ENCODE measurements around the gene CRKL.
A peak's percentile ranks its signal among the peaks of the same experiment; 100 is the strongest.

Gene CRKL

GRCh38 chr22:20963201-20964052 is 46.2 kb downstream of the CRKL start:
- Histone ChIP-seq H3K4me1 (ENCODE audit: control insufficient read depth, low read depth, low read length) (peaks cover 2% of the 10 kb centered on the region), H3K56ac (ENCODE audit: low read length) (no peak overlapping the region), H4K8ac (ENCODE audit: low read depth, low read length) (no peak overlapping the region), H2BK15ac (replicated peaks; ENCODE audit: low read depth) (no peak overlapping the region), H3K23ac (ENCODE audit: low read length) (no peak overlapping the region), H3K27me3 (ENCODE audit: insufficient read depth, low read length, poor library complexity) (peaks cover 12% of the 10 kb centered on the region), H3K4me3 (ENCODE audit: low read length) (no peak overlapping the region), H2BK5ac (ENCODE audit: low read length) (no peak overlapping the region), H3K36me3 (ENCODE audit: control insufficient read depth, insufficient read depth, low read length) (no peaks in the 10 kb centered on the region), H3K79me2 (ENCODE audit: control insufficient read depth, insufficient read depth, low read length) (no peaks in the 10 kb centered on the region), H2BK120ac (ENCODE audit: low read depth, low read length) (no peak overlapping the region), H3K18ac (ENCODE audit: low read length) (no peak overlapping the region), H3K4ac (ENCODE audit: low read depth, low read length) (no peak overlapping the region), H3K4me2 (ENCODE audit: low read length) (no peak overlapping the region), H4K5ac (ENCODE audit: low read length) (no peak overlapping the region), H3K9ac (ENCODE audit: low read length) (no peak overlapping the region), H2AK5ac (ENCODE audit: low read length) (no peak overlapping the region), H3K27ac (ENCODE audit: low read depth, low read length) (no peak overlapping the region), H3K79me1 (ENCODE audit: low read length) (no peaks in the 10 kb centered on the region)
- no peak for DNase-seq
- no CpG with 5 or more reads among the region's 7 CpGs for WGBS (ENCODE audit: extremely low coverage, insufficient coverage, low lambda C conversion rate)

GRCh38 chr22:20964090-20964798 is 47.0 kb downstream of the CRKL start:
- H3K79me2 ChIP-seq (ENCODE audit: control insufficient read depth, insufficient read depth, low read length) = no peaks in the 10 kb centered on the region
- no peak overlapping the region for H4K5ac ChIP-seq (ENCODE audit: low read length)
- H3K9ac ChIP-seq (ENCODE audit: low read length) = no peak overlapping the region
- no peak overlapping the region for H3K4me2 ChIP-seq (ENCODE audit: low read length)
- no peak overlapping the region for H3K56ac ChIP-seq (ENCODE audit: low read length)
- H3K4me3 ChIP-seq (ENCODE audit: low read length) = no peak overlapping the region
- H3K36me3 ChIP-seq (ENCODE audit: control insufficient read depth, insufficient read depth, low read length) = no peaks in the 10 kb centered on the region
- no peak overlapping the region for H2BK120ac ChIP-seq (ENCODE audit: low read depth, low read length)
- H2BK15ac ChIP-seq (replicated peaks; ENCODE audit: low read depth) = no peak overlapping the region
- no peak overlapping the region for H2BK5ac ChIP-seq (ENCODE audit: low read length)
- peaks cover 2% of the 10 kb centered on the region for H3K4me1 ChIP-seq (ENCODE audit: control insufficient read depth, low read depth, low read length)
- H3K23ac ChIP-seq (ENCODE audit: low read length) = no peak overlapping the region
- no peak overlapping the region for H3K27ac ChIP-seq (ENCODE audit: low read depth, low read length)
- DNase-seq = no peak
- no peak overlapping the region for H4K8ac ChIP-seq (ENCODE audit: low read depth, low read length)
- H2AK5ac ChIP-seq (ENCODE audit: low read length) = no peak overlapping the region
- no CpG with 5 or more reads among the region's 6 CpGs for WGBS (ENCODE audit: extremely low coverage, insufficient coverage, low lambda C conversion rate)
- H3K18ac ChIP-seq (ENCODE audit: low read length) = no peak overlapping the region
- no peaks in the 10 kb centered on the region for H3K79me1 ChIP-seq (ENCODE audit: low read length)
- no peak overlapping the region for H3K4ac ChIP-seq (ENCODE audit: low read depth, low read length)
- peaks cover 12% of the 10 kb centered on the region for H3K27me3 ChIP-seq (ENCODE audit: insufficient read depth, low read length, poor library complexity)

- H3K79me2 ChIP-seq (ENCODE audit: control insufficient read depth, insufficient read depth, low read length) = no peaks in the 10 kb centered on the region
- H2AK5ac ChIP-seq (ENCODE audit: low read length) = no peak overlapping the region
- peaks cover 2% of the 10 kb centered on the region for H3K4me1 ChIP-seq (ENCODE audit: control insufficient read depth, low read depth, low read length)
- H3K9ac ChIP-seq (ENCODE audit: low read length) = no peak overlapping the region
- no peak overlapping the region for H3K23ac ChIP-seq (ENCODE audit: low read length)
- no peak overlapping the region for H4K8ac ChIP-seq (ENCODE audit: low read depth, low read length)
- H2BK5ac ChIP-seq (ENCODE audit: low read length) = no peak overlapping the region
- H4K5ac ChIP-seq (ENCODE audit: low read length) = no peak overlapping the region
- H3K79me1 ChIP-seq (ENCODE audit: low read length) = no peaks in the 10 kb centered on the region
- no peak overlapping the region for H2BK120ac ChIP-seq (ENCODE audit: low read depth, low read length)
- H3K27me3 ChIP-seq (ENCODE audit: insufficient read depth, low read length, poor library complexity) = peaks cover 12% of the 10 kb centered on the region
- DNase-seq = no peak
- H3K4ac ChIP-seq (ENCODE audit: low read depth, low read length) = no peak overlapping the region
- H3K4me3 ChIP-seq (ENCODE audit: low read length) = no peak overlapping the region
- no peak overlapping the region for H3K18ac ChIP-seq (ENCODE audit: low read length)
- H3K36me3 ChIP-seq (ENCODE audit: control insufficient read depth, insufficient read depth, low read length) = no peaks in the 10 kb centered on the region
- no peak overlapping the region for H3K56ac ChIP-seq (ENCODE audit: low read length)
- WGBS (ENCODE audit: extremely low coverage, insufficient coverage, low lambda C conversion rate) = no CpG with 5 or more reads among the region's 28 CpGs
- H3K4me2 ChIP-seq (ENCODE audit: low read length) = no peak overlapping the region
- no peak overlapping the region for H3K27ac ChIP-seq (ENCODE audit: low read depth, low read length)
- H2BK15ac ChIP-seq (replicated peaks; ENCODE audit: low read depth) = no peak overlapping the region
Observed at GRCh38 chr22:20964799-20965103, 47.5 kb downstream of the CRKL start.

- H3K4ac ChIP-seq (ENCODE audit: low read depth, low read length) = no peak overlapping the region
- DNase-seq = no peak
- peak overlapping the region; percentile 42 for H3K56ac ChIP-seq (ENCODE audit: low read length)
- H3K79me2 ChIP-seq (ENCODE audit: control insufficient read depth, insufficient read depth, low read length) = no peaks in the 10 kb centered on the region
- no peak overlapping the region for H3K23ac ChIP-seq (ENCODE audit: low read length)
- H2AK5ac ChIP-seq (ENCODE audit: low read length) = no peak overlapping the region
- peak overlapping the region; percentile 38 for H3K9ac ChIP-seq (ENCODE audit: low read length)
- H3K27me3 ChIP-seq (ENCODE audit: insufficient read depth, low read length, poor library complexity) = peaks cover 12% of the 10 kb centered on the region
- no peak overlapping the region for H4K8ac ChIP-seq (ENCODE audit: low read depth, low read length)
- no peaks in the 10 kb centered on the region for H3K36me3 ChIP-seq (ENCODE audit: control insufficient read depth, insufficient read depth, low read length)
- H3K4me2 ChIP-seq (ENCODE audit: low read length) = peak overlapping the region; percentile 31
- no peak overlapping the region for H2BK5ac ChIP-seq (ENCODE audit: low read length)
- H3K79me1 ChIP-seq (ENCODE audit: low read length) = no peaks in the 10 kb centered on the region
- H3K4me1 ChIP-seq (ENCODE audit: control insufficient read depth, low read depth, low read length) = peaks cover 2% of the 10 kb centered on the region
- no peak overlapping the region for H4K5ac ChIP-seq (ENCODE audit: low read length)
- no peak overlapping the region for H3K18ac ChIP-seq (ENCODE audit: low read length)
- H2BK120ac ChIP-seq (ENCODE audit: low read depth, low read length) = no peak overlapping the region
- no CpG with 5 or more reads among the region's 65 CpGs for WGBS (ENCODE audit: extremely low coverage, insufficient coverage, low lambda C conversion rate)
- no peak overlapping the region for H2BK15ac ChIP-seq (replicated peaks; ENCODE audit: low read depth)
- no peak overlapping the region for H3K27ac ChIP-seq (ENCODE audit: low read depth, low read length)
- no peak overlapping the region for H3K4me3 ChIP-seq (ENCODE audit: low read length)
Observed at GRCh38 chr22:20965104-20965887, 48.1 kb downstream of the CRKL start.

- Histone ChIP-seq H2BK120ac (ENCODE audit: low read depth, low read length) (no peak overlapping the region), H3K4me1 (ENCODE audit: control insufficient read depth, low read depth, low read length) (peaks cover 2% of the 10 kb centered on the region), H3K23ac (ENCODE audit: low read length) (no peak overlapping the region), H3K18ac (ENCODE audit: low read length) (no peak overlapping the region), H4K8ac (ENCODE audit: low read depth, low read length) (no peak overlapping the region), H3K27me3 (ENCODE audit: insufficient read depth, low read length, poor library complexity) (peaks cover 12% of the 10 kb centered on the region), H2AK5ac (ENCODE audit: low read length) (no peak overlapping the region), H3K9ac (ENCODE audit: low read length) (no peak overlapping the region), H3K79me1 (ENCODE audit: low read length) (no peaks in the 10 kb centered on the region), H3K27ac (ENCODE audit: low read depth, low read length) (no peak overlapping the region), H2BK15ac (replicated peaks; ENCODE audit: low read depth) (no peak overlapping the region), H3K4ac (ENCODE audit: low read depth, low read length) (no peak overlapping the region), H4K5ac (ENCODE audit: low read length) (no peak overlapping the region), H3K4me3 (ENCODE audit: low read length) (no peak overlapping the region), H3K4me2 (ENCODE audit: low read length) (no peak overlapping the region), H3K79me2 (ENCODE audit: control insufficient read depth, insufficient read depth, low read length) (no peaks in the 10 kb centered on the region), H3K36me3 (ENCODE audit: control insufficient read depth, insufficient read depth, low read length) (no peaks in the 10 kb centered on the region), H3K56ac (ENCODE audit: low read length) (no peak overlapping the region), H2BK5ac (ENCODE audit: low read length) (no peak overlapping the region)
- WGBS (ENCODE audit: extremely low coverage, insufficient coverage, low lambda C conversion rate) = no CpG with 5 or more reads among the region's 13 CpGs
- no peak for DNase-seq
Observed at GRCh38 chr22:20965888-20966855, 49.0 kb downstream of the CRKL start.

All from mesendoderm (in vitro differentiated cells).